NCI-H69 (cell line): ENCODE results near the gene SEMA6B.

Source experiments
- DNase-seq: peaks from one replicate; lab custom pipeline; 2025; lab: John Stamatoyannopoulos, UW

SEMA6B gene

GRCh38 chr19:4493104-4493928, 66.2 kb downstream of the SEMA6B start:
- DNase-seq = no peak
